ENCODE data around the gene CD74.

The CD74 gene

GRCh38 chr5:150397782-150398721, 14.7 kb downstream of the CD74 start:
- in situ Hi-C loops (cut with MboI; ENCODE audit: low sequenced_read_pairs) = no loop called here

- in situ Hi-C loops (cut with MboI; ENCODE audit: low sequenced_read_pairs) = no loop called here
These were observed 15.4 kb downstream of the CD74 start for GRCh38 chr5:150397146-150397781.

- in situ Hi-C loops (cut with MboI; ENCODE audit: low sequenced_read_pairs) = no loop called here
These were observed 16.4 kb downstream of the CD74 start for GRCh38 chr5:150396267-150396666.

- in situ Hi-C loops (cut with MboI; ENCODE audit: low sequenced_read_pairs) = no loop called here
These were observed 17.1 kb downstream of the CD74 start for GRCh38 chr5:150395688-150395975.

- in situ Hi-C loops (cut with MboI; ENCODE audit: low sequenced_read_pairs) = no loop called here
These were observed 17.6 kb downstream of the CD74 start for GRCh38 chr5:150394912-150395687.

- in situ Hi-C loops (cut with MboI; ENCODE audit: low sequenced_read_pairs) = no loop called here
These were observed 18.6 kb downstream of the CD74 start for GRCh38 chr5:150394131-150394530.

- in situ Hi-C loops (cut with MboI; ENCODE audit: low sequenced_read_pairs) = no loop called here
These were observed 19.5 kb downstream of the CD74 start for GRCh38 chr5:150393096-150393645.

- in situ Hi-C loops (cut with MboI; ENCODE audit: low sequenced_read_pairs) = no loop called here
These were observed 20.0 kb downstream of the CD74 start for GRCh38 chr5:150392680-150393079.

- in situ Hi-C loops (cut with MboI; ENCODE audit: low sequenced_read_pairs) = no loop called here
These were observed 20.7 kb downstream of the CD74 start for GRCh38 chr5:150391986-150392385.

GRCh38 chr5:150391064-150391834, 21.5 kb downstream of the CD74 start:
- in situ Hi-C loops (cut with MboI; ENCODE audit: low sequenced_read_pairs) = no loop called here

- in situ Hi-C loops (cut with MboI; ENCODE audit: low sequenced_read_pairs) = no loop called here
These were observed 23.0 kb downstream of the CD74 start for GRCh38 chr5:150389531-150390266.

- in situ Hi-C loops (cut with MboI; ENCODE audit: low sequenced_read_pairs) = no loop called here
These were observed 26.5 kb downstream of the CD74 start for GRCh38 chr5:150386024-150386855.

GRCh38 chr5:150384701-150385100, 28.0 kb downstream of the CD74 start:
- in situ Hi-C loops (cut with MboI; ENCODE audit: low sequenced_read_pairs) = no loop called here

GRCh38 chr5:150377964-150378694, 34.6 kb downstream of the CD74 start:
- in situ Hi-C loops (cut with MboI; ENCODE audit: low sequenced_read_pairs) = no loop called here

- in situ Hi-C loops (cut with MboI; ENCODE audit: low sequenced_read_pairs) = no loop called here
These were observed 35.6 kb downstream of the CD74 start for GRCh38 chr5:150376799-150377771.

- in situ Hi-C loops (cut with MboI; ENCODE audit: low sequenced_read_pairs) = no loop called here
These were observed 38.1 kb downstream of the CD74 start for GRCh38 chr5:150374651-150375050.

GRCh38 chr5:150372639-150373038, 40.1 kb downstream of the CD74 start:
- in situ Hi-C loops (cut with MboI; ENCODE audit: low sequenced_read_pairs) = no loop called here
